ENCODE data around the gene DIP2B.
A peak's percentile ranks its signal among the peaks of the same experiment; 100 is the strongest.

The DIP2B gene

GRCh38 chr12:50625029-50625925, 120.5 kb downstream of the DIP2B start:
- no peak for DNase-seq (ENCODE audit: extremely low spot score, insufficient read length, low read depth)
- no peak for FAIRE-seq

GRCh38 chr12:50626026-50626425, 121.2 kb downstream of the DIP2B start:
- DNase-seq (ENCODE audit: extremely low spot score, insufficient read length, low read depth) (no peak), FAIRE-seq (no peak)

GRCh38 chr12:50627491-50627890, 122.7 kb downstream of the DIP2B start:
- DNase-seq (ENCODE audit: extremely low spot score, insufficient read length, low read depth) (no peak), FAIRE-seq (no peak)

GRCh38 chr12:50628394-50628793, 123.6 kb downstream of the DIP2B start:
- DNase-seq (ENCODE audit: extremely low spot score, insufficient read length, low read depth), result no peak
- FAIRE-seq, result no peak

- DNase-seq (ENCODE audit: extremely low spot score, insufficient read length, low read depth) (no peak), FAIRE-seq (no peak)
These were observed 129.2 kb downstream of the DIP2B start for GRCh38 chr12:50633955-50634354.

GRCh38 chr12:50634379-50634778, 129.6 kb downstream of the DIP2B start:
- FAIRE-seq (no peak), DNase-seq (ENCODE audit: extremely low spot score, insufficient read length, low read depth) (no peak)

- FAIRE-seq (no peak), DNase-seq (ENCODE audit: extremely low spot score, insufficient read length, low read depth) (no peak)
These were observed 130.6 kb downstream of the DIP2B start for GRCh38 chr12:50635364-50635763.

GRCh38 chr12:50635857-50636256, 131.1 kb downstream of the DIP2B start:
- no peak for DNase-seq (ENCODE audit: extremely low spot score, insufficient read length, low read depth)
- FAIRE-seq, result no peak

- no peak for FAIRE-seq
- no peak for DNase-seq (ENCODE audit: extremely low spot score, insufficient read length, low read depth)
These were observed 131.7 kb downstream of the DIP2B start for GRCh38 chr12:50636505-50636904.

GRCh38 chr12:50637870-50638481, 133.2 kb downstream of the DIP2B start:
- peak; percentile 25 for DNase-seq (ENCODE audit: extremely low spot score, insufficient read length, low read depth)
- peak; percentile 78 for FAIRE-seq

- no peak for DNase-seq (ENCODE audit: extremely low spot score, insufficient read length, low read depth)
- no peak for FAIRE-seq
These were observed 133.7 kb downstream of the DIP2B start for GRCh38 chr12:50638482-50638880.

- no peak for FAIRE-seq
These were observed 134.9 kb downstream of the DIP2B start for GRCh38 chr12:50639721-50640120.

GRCh38 chr12:50640321-50640939, 135.6 kb downstream of the DIP2B start:
- FAIRE-seq (no peak), DNase-seq (ENCODE audit: extremely low spot score, insufficient read length, low read depth) (no peak)

More at GRCh38 chr12:50639721-50640120, 134.9 kb downstream of the DIP2B start:
- DNase-seq (ENCODE audit: extremely low spot score, insufficient read length, low read depth), result no peak

GRCh38 chr12:50641566-50641965, 136.8 kb downstream of the DIP2B start:
- DNase-seq (ENCODE audit: extremely low spot score, insufficient read length, low read depth), result no peak
- FAIRE-seq, result no peak

- FAIRE-seq (no peak), DNase-seq (ENCODE audit: extremely low spot score, insufficient read length, low read depth) (no peak)
These were observed 137.3 kb downstream of the DIP2B start for GRCh38 chr12:50642035-50642451.

- DNase-seq (ENCODE audit: extremely low spot score, insufficient read length, low read depth), result no peak
- FAIRE-seq, result no peak
These were observed 138.0 kb downstream of the DIP2B start for GRCh38 chr12:50642761-50643160.

GRCh38 chr12:50647031-50647430, 142.2 kb downstream of the DIP2B start:
- DNase-seq (ENCODE audit: extremely low spot score, insufficient read length, low read depth) (no peak), FAIRE-seq (no peak)

GRCh38 chr12:50647479-50647878, 142.7 kb downstream of the DIP2B start:
- FAIRE-seq (no peak), DNase-seq (ENCODE audit: extremely low spot score, insufficient read length, low read depth) (no peak)

GRCh38 chr12:50650285-50650684, 145.5 kb downstream of the DIP2B start:
- FAIRE-seq (no peak), DNase-seq (ENCODE audit: extremely low spot score, insufficient read length, low read depth) (no peak)

- FAIRE-seq, result no peak
- no peak for DNase-seq (ENCODE audit: extremely low spot score, insufficient read length, low read depth)
These were observed 150.7 kb downstream of the DIP2B start for GRCh38 chr12:50655374-50655921.

- no peak for DNase-seq (ENCODE audit: extremely low spot score, insufficient read length, low read depth)
- FAIRE-seq, result no peak
These were observed 154.5 kb downstream of the DIP2B start for GRCh38 chr12:50659260-50659659.
